HL-60 (cell line): ENCODE measurements around the gene HSPA14.
A peak's percentile ranks its signal among the peaks of the same experiment; 100 is the strongest.

Experiments used
- DNase-seq, 2 experiments: peaks; one replicate each; pipeline ENCODE4 v3.0.0-alpha.2; 2010 to 2020; ENCODE audit warnings: low read depth in 1 of 2, low spot score in 1 of 2
- H3K27ac ChIP-seq: fragments of 250-450 bp; sonication (Bioruptor Pico); replicated peaks from 2 replicates; pipeline ENCODE4 v1.5.1; 2020; ENCODE audit warnings: mild to moderate bottlenecking, moderate library complexity
- H3K27me3 ChIP-seq: fragments of 250-450 bp; sonication (Bioruptor Pico); 2 replicates; pipeline ENCODE4 v1.5.1; 2021; ENCODE audit warnings: mild to moderate bottlenecking, moderate library complexity; ENCODE audit not compliant: insufficient read depth, poor library complexity, severe bottlenecking
- H3K4me3 ChIP-seq: replicated peaks from 2 replicates; pipeline ENCODE4 v1.5.1; 2011; ENCODE audit warnings: mild to moderate bottlenecking, control low read depth, low read length; ENCODE audit not compliant: insufficient read depth
- GABPA ChIP-seq: IDR thresholded peaks from 2 replicates; pipeline ENCODE4 v1.6.1; 2012; ENCODE audit warnings: low read depth
- POLR2AphosphoS5 ChIP-seq: IDR thresholded peaks from 2 replicates; pipeline ENCODE4 v1.6.1; 2012; ENCODE audit warnings: low read depth
- SPI1 ChIP-seq: IDR thresholded peaks from 2 replicates; pipeline ENCODE4 v1.6.1; 2012; ENCODE audit warnings: low read depth, mild to moderate bottlenecking, borderline replicate concordance
- long read RNA-seq: library from polyadenylated mRNA; unstranded; transcript quantifications from one replicate; pipeline ENCODE4 v2.0.0, GENCODE V29; 2020
- TF ChIP-seq, protein P1 (sequence below): IDR thresholded peaks from one replicate; pipeline ENCODE4 v1.5.1; 2011; ENCODE audit warnings: low read length, control low read depth, inconsistent platforms; ENCODE audit not compliant: insufficient read depth
- TF ChIP-seq, protein P2 (sequence below): IDR thresholded peaks from 2 replicates; pipeline ENCODE4 v1.6.1; 2012; ENCODE audit warnings: low read depth; ENCODE audit not compliant: insufficient replicate concordance

The HSPA14 gene
- long read RNA-seq, transcript HSPA14-201 (14 exons, 1,904 nt) = major isoform, 167 of 254 reads
- long read RNA-seq, partial matches to known transcripts = 66 of 254 reads
- long read RNA-seq, other reads (novel, unspliced or antisense) = 20 of 254 reads

GRCh38 chr10:14837757-14838581, at the start of gene HSPA14, which contains the start of the genes CDNF and MSANTD7:
Gene HSPA14 (plus strand): TSS chr10:14838306. CDS start chr10:14838403, 97 bp downstream.
Gene CDNF (minus strand): TSS chr10:14838037. CDS start chr10:14837946, 91 bp downstream.
Gene MSANTD7 (plus strand): TSS chr10:14838306. CDS start chr10:14842285, 3,979 bp downstream.
- TF ChIP-seq GABPA (no peak), POLR2AphosphoS5 (peak; percentile 54; the same call in 1 of the 2 replicates), SPI1 (no peak)
- TF ChIP-seq, protein P1, sequence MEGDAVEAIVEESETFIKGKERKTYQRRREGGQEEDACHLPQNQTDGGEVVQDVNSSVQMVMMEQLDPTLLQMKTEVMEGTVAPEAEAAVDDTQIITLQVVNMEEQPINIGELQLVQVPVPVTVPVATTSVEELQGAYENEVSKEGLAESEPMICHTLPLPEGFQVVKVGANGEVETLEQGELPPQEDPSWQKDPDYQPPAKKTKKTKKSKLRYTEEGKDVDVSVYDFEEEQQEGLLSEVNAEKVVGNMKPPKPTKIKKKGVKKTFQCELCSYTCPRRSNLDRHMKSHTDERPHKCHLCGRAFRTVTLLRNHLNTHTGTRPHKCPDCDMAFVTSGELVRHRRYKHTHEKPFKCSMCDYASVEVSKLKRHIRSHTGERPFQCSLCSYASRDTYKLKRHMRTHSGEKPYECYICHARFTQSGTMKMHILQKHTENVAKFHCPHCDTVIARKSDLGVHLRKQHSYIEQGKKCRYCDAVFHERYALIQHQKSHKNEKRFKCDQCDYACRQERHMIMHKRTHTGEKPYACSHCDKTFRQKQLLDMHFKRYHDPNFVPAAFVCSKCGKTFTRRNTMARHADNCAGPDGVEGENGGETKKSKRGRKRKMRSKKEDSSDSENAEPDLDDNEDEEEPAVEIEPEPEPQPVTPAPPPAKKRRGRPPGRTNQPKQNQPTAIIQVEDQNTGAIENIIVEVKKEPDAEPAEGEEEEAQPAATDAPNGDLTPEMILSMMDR = no peak
- TF ChIP-seq, protein P2, sequence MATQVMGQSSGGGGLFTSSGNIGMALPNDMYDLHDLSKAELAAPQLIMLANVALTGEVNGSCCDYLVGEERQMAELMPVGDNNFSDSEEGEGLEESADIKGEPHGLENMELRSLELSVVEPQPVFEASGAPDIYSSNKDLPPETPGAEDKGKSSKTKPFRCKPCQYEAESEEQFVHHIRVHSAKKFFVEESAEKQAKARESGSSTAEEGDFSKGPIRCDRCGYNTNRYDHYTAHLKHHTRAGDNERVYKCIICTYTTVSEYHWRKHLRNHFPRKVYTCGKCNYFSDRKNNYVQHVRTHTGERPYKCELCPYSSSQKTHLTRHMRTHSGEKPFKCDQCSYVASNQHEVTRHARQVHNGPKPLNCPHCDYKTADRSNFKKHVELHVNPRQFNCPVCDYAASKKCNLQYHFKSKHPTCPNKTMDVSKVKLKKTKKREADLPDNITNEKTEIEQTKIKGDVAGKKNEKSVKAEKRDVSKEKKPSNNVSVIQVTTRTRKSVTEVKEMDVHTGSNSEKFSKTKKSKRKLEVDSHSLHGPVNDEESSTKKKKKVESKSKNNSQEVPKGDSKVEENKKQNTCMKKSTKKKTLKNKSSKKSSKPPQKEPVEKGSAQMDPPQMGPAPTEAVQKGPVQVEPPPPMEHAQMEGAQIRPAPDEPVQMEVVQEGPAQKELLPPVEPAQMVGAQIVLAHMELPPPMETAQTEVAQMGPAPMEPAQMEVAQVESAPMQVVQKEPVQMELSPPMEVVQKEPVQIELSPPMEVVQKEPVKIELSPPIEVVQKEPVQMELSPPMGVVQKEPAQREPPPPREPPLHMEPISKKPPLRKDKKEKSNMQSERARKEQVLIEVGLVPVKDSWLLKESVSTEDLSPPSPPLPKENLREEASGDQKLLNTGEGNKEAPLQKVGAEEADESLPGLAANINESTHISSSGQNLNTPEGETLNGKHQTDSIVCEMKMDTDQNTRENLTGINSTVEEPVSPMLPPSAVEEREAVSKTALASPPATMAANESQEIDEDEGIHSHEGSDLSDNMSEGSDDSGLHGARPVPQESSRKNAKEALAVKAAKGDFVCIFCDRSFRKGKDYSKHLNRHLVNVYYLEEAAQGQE = no peak
- H3K4me3 ChIP-seq = peak within 1 kb of the TSS; percentile 80
- peak; percentile 93 to 96 for DNase-seq

GRCh38 chr10:14798636-14799035, 39.5 kb upstream of the HSPA14 start:
- DNase-seq = no peak
- Histone ChIP-seq H3K27ac (no peak overlapping the region), H3K27me3 (no peaks in the 10 kb centered on the region), H3K4me3 (no peak overlapping the region)
- TF ChIP-seq, protein P1 = no peak
- TF ChIP-seq GABPA (no peak), POLR2AphosphoS5 (no peak), SPI1 (no peak)
- TF ChIP-seq, protein P2 = no peak

More at GRCh38 chr10:14837757-14838581, at the start of gene HSPA14, which contains the start of the genes CDNF and MSANTD7:
- Histone ChIP-seq H3K27ac (peak within 1 kb of the TSS; percentile 94), H3K27me3 (no peaks in the 10 kb centered on the region)

DNA sequence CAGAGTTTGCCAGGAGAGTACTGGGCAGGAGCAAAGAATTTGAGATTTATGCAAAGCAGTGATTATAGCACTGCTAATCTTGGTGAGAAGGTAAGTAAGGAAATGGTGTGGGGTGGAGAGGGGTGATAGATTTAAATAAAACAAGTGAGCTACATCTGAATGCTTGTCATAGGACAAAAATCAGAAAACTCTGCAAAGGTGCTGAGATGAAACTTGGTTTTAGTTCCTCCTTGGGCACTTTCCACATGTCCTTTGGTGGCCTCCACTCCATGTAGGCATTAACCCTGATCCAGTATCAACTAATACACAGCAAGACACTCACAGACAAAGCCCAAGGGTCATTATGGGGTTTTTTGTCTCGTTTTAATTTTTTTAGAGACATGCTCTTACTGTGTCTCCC, 37.7 kb upstream of the HSPA14 start:
- Histone ChIP-seq H3K27ac (no peak overlapping the region), H3K4me3 (no peak overlapping the region), H3K27me3 (no peaks in the 10 kb centered on the region)
- TF ChIP-seq POLR2AphosphoS5 = no peak
- TF ChIP-seq, protein P1 = no peak
- no peak for TF ChIP-seq SPI1
- TF ChIP-seq, protein P2 = no peak
- no peak for TF ChIP-seq GABPA
- DNase-seq = no peak
